NCI-H1694 (cell line): ENCODE measurements around the gene COL5A1.
A peak's percentile ranks its signal among the peaks of the same experiment; 100 is the strongest.

ENCODE experiments used
- DNase-seq: peaks from one replicate; lab custom pipeline; 2025; lab: John Stamatoyannopoulos, UW

COL5A1 gene

DNA sequence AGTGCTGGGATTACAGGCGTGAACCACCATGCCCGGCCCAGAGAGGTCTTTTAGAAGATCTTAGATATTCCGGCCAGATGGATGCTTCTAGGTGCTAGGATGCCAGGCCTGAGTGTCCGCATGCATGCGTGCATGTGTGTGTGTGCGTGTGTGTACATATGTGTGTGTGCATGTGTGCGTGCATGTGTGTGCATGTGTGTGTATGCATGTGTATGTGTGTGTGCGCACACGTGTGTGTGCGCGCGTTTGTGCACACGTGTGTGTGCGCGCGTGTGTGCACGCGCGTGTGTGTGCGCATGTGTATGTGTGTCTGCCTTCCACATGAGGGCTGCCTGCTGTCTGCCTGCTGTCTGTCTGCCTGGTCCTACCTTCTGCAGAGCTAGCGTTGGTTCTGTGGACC is 151.0 kb downstream of the COL5A1 start:
- DNase-seq: no peak

DNA sequence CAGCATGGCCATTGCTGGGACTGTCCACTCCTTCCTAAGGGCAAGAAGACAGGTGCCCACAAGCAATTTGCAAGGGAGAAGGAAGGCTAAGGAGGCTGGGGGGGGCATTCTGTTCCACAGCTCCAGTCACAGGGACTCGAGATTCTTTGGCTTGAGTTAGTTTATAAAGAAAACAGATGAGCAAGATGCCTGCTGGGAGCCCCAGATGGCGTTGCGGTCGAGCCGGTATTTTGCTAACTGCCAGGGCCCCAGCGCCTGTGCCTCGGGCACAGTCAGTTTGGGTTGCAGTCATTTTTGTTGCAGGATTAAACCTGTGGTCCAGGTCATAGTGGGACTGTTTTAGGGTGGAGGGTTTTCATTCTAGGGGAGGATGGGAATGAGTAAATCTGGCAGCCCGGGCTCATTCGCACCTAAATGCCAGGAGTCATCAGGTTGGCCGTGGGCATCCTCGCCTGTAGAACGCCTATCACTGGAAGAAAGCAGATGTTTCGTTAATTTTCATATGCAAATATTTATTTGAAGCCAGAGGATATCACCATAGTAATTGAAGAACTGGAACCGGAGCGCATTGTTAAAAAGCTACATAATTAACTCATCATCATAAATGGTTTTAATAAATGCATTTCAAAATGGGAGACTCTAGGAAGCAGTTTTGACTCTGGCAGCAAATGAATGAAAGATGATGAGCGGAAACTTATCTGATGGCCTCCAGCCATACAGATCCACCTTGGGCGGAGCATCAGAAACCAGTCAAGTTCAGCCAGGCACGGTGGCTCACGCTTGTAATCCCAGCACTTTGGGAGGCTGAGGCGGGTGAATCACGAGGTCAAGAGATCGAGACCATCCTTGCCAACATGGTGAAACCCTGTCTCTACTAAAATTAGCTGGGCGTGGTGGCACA is 151.9 kb downstream of the COL5A1 start:
- peak; percentile 45 for DNase-seq

DNA sequence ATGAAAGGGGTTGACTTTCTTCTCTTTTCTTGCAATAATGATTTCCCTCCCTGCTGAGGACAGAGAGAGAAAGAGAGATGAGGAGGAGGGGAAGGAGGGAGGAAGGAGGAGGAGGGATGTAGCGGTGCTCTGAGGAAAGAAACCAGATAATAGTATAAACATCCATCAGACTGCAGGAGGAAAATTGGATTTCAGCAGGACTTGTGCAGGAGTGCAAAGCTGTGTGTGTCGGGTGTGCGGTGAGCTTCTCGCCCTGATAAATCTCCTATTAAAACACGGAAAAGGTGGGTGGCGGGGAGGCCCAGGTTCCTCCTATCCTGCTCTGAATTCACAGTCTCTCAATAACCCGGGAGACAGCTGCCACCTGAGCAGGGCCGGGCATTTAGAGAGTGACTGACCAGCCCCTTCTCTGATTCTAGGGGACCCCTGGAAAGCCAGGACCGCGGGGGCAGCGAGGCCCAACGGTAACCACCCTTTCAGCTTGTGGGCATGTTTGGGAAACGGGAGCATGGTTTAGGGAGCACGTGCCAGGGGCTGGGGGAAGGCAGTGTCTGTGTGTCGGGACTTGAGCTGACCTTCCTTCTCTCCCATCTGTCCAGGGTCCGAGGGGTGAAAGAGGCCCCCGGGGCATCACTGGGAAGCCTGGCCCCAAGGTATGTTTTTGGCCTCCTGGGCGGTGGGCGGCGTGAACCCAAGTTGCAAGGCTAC is 153.2 kb downstream of the COL5A1 start:
- DNase-seq: no peak

DNA sequence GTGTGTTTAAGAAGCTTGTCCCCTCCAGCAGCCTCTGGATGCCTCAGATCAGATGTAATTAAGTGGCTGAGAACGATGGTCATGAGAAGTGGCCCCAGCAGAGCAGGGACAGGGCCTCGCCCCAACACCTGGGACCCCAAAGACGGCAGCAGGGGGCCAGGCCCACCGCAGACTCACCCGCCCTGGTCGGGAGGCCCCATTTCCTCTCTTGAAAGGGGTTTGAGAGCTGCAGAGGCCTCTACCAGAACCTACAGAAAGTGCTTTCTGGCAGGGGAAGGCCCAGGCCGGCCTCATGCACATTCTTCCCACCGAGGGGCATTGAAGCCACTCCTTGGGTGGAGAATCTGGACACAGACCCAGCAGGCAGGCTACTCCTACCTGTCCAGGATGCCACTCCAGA is 153.8 kb downstream of the COL5A1 start:
- no peak for DNase-seq

DNA sequence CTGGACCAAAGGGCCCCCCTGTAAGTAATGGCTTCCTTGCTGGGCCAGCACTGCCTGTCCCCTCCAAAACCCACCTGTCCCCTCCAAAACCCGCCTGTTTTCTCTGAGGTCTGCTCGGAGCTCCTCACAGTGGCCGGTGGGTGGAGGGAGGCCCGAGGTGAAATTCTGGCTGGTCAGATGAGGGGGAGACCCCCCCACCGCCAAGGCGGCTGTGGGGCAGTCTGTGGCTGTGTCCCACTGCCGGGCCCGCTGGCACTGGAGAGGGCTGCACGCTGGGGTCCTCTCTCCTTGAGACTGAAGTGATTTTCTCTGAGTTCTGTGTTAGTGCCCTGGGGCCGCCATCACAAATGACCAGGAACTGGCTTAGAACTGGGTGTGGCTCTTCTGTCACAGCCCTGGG is 155.3 kb downstream of the COL5A1 start:
- no peak for DNase-seq

DNA sequence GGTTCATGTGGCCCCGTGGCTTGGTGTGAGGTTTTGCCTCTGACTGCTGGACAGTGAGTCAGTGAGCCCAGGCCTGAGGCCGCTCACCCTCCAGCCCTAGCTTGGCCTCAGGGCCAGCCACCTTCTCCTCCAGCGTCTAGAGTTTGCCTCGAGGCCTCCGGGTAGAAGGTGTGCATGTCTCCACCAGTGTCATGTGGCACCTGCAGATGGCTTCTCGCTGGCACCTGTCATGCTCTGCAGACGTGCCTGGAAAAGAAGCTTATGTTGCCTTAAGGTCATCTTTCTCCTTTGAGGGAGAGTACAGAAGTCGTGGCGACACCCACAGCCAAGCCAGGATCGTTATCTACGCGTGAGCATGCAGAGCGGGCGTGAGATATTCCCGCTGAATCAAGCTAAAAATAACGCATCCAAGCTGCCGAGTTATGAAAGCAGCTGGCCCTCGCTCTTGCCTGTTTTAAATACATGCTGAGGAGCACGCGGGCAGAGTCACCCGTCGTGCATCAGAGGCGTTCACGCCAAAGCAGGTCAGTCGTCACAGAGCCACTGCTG is 159.3 kb downstream of the COL5A1 start:
- DNase-seq: peak; percentile 17

DNA sequence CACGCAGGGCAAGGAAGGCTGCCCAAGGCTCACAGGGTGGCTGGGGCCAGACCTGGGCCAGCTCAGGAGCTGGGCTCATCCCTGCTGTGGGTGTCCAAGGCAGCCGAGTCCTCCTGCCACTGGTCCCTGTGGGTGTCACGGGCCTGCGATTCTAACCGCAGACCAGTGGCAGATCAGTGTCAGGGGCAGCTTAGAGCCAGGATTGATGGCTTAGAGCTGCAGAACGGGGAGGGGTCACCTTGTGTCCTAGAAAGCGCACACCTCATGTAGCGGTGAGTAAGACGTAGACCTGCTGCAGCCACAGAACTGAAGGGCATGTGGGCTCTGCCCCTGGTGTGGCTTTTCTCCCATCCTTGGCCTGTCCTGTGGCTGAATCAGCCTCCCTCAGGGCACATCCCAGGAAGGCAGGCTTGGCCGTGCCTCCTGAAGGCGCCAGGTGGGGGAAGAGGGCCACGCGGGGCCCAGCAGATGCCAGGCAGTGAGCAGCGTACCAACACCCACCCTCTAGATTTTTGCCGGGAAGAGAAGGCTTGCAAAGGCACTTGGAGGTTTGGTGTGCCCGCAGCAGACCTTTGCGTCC is 160.7 kb downstream of the COL5A1 start:
- DNase-seq: no peak

DNA sequence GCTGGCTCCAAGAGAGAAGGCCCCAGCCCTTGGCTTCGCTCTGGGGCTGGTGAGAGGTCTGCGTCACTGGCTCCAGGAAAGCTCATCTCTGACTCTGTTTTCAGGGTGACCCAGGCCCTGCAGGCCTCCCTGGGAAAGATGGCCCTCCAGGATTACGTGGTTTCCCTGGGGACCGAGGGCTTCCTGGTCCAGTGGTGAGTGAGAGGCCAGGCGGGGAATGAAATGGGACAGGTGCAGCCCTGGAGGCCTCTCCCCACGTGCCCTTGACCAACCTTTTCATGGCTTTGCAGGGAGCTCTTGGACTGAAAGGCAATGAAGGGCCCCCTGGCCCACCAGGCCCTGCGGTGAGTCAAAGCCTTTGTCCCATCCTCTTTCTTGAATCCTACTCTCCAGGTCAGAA is 163.3 kb downstream of the COL5A1 start:
- no peak for DNase-seq

DNA sequence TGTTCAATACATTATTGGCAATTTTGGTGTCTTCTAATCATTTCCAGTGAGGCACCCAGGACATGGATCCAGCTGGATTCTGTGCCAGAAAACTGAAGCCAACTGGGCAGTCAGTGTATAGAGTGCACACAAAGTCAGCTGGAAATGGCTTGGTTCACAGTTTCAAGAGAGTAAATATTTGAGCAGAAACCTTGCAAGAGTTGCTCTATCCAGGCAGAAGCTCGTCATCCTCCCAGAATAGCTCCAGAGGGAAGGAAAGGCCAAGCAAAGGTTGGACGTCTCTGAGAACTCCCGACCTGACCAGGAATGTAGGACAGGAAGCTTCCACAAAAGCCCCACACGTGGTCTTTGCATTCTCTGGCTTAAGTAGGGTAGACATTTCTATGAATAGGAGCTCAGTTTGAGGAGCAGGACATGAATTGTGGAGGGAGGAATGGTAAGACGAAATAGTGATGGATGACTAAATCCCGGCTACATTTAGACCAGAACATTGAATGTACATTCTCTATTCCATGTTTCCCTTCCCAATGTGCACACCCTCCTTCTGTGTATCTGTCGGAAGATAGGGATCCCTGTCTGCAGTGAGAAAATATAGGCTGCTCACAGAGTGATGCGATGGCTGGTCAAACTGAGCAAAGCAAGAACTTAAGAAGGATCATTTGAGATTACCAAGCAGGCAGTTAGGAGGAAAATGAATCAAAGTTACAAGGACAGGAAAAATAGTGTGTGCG is 166.3 kb downstream of the COL5A1 start:
- no peak for DNase-seq

DNA sequence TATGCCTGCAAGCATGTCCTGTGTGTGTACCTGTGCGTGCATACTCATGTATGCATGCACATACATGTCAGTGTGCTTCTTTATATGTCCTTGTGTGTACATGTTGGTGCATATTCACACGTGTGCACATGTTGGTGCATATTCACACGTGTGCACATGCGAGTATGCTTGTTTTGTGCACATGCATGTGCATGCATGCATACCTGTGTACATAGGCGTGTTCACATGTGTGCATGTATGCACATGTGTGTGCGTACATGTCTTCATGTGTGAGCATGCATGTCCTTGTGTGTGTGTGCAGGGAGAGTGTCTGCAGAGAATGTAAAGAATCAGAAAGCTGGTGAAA is 166.8 kb downstream of the COL5A1 start:
- no peak for DNase-seq

DNA sequence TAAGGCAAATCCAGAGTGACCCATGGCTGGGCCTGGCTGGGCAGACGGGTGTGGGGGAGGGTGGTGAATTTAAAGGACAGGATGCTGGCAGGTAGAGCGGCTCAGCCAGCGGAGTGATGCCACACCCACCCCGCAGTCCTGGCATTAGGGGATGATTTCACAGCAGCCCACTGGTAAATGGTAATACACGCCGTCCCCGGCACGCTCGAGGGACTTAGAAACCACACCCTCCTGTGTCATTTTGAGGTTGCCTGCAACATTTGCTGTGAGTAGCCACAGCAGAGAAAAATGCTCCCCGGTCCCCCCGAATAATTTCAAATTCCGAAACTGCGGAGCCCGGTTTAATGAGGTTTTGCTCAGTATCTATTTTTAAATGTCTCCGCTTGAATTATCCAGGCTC is 167.7 kb downstream of the COL5A1 start:
- DNase-seq: no peak

DNA sequence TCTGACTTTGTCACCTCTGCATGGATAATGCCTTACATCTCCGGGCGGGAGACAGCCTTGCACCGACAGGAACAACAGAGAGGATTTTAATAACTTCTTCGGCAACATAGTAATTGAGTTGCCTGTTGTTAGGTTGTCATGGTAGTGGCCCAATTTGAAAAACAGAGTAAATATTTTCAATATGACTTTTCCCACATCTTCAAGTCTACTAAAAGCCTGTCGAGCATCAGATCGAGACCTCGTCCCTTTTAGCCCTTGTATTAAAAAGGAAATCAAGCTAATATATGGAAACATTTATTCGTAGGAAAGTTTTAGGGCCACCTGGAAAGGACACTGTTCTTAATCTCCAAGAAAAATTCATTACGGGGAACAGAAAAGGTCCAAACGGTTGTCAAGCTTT is 168.2 kb downstream of the COL5A1 start:
- DNase-seq: no peak

DNA sequence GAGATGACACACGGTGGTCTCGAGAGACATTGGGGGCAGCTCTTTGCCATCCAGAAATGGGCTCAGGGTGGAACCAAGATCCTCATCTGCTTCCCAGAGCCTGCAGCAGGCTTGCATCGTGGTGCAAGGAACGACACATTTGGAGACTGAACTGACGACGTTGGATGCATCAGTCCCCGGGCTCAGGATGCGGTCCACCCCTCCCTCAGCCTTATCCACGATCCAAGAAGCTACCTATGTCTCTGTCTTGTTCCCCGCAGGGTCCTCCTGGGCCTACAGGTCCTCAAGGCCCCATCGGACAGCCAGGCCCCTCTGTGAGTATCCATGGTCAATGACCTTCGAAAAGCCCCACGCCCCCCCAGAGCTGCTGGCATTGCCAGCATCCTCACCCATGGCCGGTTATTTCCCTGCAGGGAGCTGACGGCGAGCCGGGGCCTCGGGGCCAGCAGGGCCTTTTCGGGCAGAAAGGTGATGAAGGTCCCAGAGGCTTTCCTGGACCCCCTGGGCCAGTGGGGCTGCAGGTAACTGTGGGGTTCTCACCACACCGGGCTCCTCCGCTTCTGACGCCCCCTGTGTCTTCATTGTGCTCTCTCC is 169.6 kb downstream of the COL5A1 start:
- no peak for DNase-seq

DNA sequence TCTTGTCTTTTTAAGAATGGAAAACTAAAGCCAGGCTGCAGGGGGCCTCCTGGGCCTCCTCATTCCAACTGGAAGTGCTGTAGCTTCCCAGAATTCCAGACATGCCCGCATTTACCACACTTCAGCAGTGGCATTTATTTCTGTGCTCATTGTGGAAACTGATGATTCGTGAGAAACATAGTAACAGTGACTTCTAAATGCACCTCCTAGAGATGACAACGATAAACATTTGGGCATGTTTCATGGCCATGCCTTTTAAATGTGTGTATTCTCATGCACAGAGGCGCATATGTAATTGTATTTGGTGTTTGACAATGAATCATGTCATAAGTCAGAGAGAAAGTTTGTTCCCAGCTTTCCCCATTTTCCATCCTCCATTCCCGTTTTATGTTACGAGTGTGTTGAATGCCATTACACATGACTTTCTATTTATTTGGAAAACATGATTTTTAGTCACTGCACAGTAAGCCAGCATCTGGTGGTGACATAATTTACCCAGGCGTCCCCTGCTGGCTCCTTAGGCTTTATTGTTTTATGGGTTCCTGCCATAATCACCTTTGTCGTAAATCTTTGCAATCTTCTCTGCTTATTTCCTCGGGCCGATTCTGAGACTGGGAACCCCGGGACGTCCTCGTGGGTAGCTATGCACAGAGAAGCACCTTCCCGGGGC is 170.2 kb downstream of the COL5A1 start:
- DNase-seq: no peak

DNA sequence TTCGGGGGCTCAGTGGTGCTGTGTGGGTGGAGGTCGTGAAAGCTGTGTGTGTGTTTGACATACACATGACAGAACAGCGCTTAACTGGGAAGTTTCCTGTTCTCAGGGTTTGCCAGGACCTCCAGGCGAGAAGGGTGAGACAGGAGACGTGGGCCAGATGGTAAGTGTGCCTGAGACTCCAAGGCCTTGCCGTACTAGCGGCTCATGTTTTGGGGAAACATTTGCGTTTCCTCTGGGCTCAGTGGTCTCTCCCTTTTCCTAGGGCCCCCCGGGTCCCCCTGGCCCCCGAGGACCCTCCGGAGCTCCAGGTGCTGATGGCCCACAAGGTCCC is 170.7 kb downstream of the COL5A1 start:
- DNase-seq: no peak

DNA sequence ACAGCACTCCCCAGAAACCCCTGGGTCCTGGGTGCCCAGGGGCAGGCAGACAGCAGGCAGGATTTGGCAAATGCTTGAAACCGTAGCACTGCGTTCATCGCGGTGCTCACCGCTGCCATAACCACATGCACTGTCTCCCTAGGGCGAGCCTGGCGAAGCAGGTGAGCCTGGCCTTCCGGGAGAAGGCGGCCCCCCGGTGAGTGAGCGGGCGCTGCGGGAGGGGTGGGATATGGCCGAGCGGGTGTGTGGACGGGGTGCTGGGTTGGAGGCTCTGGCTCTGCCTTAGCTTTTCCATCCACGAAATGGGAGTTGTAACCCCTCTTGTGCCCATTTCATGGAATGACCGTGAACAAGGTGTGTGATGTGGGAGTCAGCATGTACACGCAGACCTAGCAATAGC is 172.2 kb downstream of the COL5A1 start:
- no peak for DNase-seq

DNA sequence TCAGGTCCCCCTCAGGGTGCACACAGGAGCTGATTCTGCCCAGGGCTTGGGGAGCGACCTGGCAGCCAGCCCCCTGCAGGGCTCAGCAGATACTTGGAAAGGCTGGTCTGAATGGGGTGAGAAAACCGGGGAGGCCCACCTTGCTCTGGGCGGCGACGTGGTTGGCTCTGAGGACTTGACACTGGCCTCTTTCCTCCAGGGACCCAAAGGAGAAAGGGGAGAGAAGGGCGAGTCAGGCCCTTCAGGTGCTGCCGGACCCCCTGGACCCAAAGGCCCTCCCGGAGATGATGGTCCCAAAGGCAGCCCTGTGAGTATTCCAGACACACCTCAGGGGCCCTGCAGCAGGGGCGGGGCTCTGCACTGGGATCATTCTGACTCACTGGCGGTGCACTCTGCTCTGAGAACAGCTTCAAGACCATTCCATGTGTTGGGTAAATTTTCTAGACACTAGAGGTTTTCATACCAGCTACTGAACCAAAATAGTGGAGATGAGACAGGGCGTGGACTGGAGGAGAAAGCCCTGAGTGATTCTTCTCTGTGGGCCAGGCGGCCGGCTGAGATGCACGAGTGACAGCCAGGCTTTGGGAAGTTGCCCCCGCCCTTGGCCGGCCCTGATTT is 173.1 kb downstream of the COL5A1 start:
- no peak for DNase-seq

DNA sequence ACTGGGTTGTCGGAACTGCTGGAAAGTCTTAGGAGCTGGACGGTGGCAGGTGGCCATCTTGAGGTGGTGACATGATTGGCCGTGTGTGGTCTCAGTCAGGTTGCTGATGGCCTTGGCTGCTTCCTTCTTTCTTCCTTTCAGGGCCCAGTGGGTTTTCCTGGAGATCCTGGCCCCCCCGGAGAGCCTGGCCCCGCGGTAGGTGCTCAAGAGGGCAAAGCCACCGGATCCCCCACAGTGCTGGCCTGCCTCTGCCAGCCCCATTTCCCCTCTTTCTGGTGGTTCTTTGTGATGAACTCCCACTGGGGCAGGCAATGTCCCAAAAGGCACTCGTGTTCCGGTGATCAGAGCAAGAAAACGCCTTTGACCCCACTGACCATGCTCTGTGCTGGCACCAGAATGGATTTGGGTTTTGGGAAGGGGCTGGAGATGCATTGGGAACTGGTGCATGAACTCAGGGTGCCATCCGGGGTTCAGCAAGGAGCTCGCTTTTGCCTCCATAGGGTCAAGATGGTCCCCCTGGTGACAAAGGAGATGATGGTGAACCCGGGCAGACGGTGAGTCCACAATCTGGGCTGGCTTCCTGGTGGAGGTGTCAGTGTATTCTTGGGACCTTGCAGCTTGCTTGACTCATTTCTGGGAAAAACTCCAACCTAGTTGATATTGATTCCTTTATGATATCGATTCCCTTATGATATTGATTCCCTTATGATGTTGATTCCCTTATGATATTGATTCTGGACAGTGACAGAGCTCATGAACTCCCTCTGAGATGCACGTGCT is 174.0 kb downstream of the COL5A1 start:
- no peak for DNase-seq

DNA sequence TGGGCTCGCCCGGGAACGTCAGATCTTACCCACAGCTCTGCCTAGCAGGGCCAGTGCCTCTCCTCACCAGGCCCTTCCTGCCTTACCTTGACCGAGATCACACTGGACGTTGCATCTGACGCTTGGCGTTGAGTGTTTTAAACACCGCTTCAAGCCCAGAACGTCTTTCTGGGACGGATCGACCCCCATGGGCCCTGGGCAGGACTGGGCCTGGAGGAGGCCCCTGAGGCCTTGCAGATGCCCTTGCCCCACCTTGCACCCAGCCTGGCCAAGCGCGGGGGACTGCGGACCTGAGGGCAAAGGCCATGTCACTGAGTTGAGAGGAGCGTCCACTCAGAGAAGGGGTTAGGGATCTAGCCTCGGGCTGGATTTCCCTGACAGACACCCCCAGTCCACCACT is 174.7 kb downstream of the COL5A1 start:
- DNase-seq: no peak

DNA sequence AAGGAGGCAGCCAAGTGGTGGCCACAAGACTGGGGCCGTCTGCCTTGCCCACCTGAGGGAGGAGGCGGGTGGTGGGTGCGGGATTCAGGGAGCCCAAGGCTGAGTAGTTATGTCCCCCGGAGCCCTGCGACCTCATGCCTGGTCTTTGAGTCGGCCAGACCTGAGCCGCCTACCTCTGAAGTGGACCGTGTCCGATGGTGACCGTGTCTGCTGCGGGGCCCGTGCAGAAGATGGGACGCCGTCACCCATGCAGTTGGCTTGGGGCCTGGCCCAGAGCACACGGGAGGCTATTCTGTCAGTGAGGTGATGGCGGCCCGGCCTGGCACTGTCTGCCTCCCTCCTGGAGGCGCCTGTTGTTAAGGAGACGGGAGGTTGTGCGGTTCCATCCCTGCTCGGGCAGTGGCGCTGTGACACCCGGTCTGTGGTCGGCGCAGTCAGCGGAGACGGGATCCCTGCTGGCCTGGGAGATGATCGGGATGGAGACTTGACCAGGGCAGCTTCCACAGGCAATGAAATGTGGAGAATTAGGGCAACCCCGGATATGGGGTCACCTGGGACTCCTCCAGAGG is 176.5 kb downstream of the COL5A1 start:
- no peak for DNase-seq
